ENCODE measurements around the gene MAL. TPM values are rescaled to one million over a fixed set of nuclear protein-coding genes. Genes with fewer than 3 reads are reported as not detected.

The MAL gene
- total and polyA plus RNA-seq, 2 of the 13 experiments (the other 11 are each of a cell fraction or from before 2014, with no cell fraction given) = not detected

GRCh38 chr2:95021023-95021416, 4.5 kb upstream of the MAL start:
- no peak for DNase-seq (ENCODE audit: low spot score)
- Histone ChIP-seq H3K36me3 (replicated peaks in 1 of 2; ENCODE audit: control insufficient read depth in 1 of 2, insufficient read depth in 2 of 2, low read length in 2 of 2) (no peaks in the 10 kb centered on the region), H3K27ac (ENCODE audit: extremely low read length, insufficient read depth, low read length) (no peak overlapping the region), H4K20me1 (ENCODE audit: insufficient read depth, low read length) (no peaks in the 10 kb centered on the region; the same call in 1 of the 2 replicates), H3K4me3 (replicated peaks in 1 of 3; ENCODE audit: insufficient read depth in 1 of 3, low read depth in 2 of 3, low read length in 3 of 3) (no peak overlapping the region), H3K9ac (ENCODE audit: insufficient read depth, low read depth, low read length) (no peak overlapping the region), H2AFZ (ENCODE audit: low read length) (no peak overlapping the region), H3K4me1 (ENCODE audit: insufficient read depth, low read length) (no peaks in the 10 kb centered on the region), H3K27me3 (ENCODE audit: control insufficient read depth in 1 of 2, insufficient read depth in 2 of 2, low read length in 2 of 2) (peaks cover 32 to 88% of the 10 kb centered on the region in 2 experiments; a peak in 4 of 5 replicates), H3K79me2 (ENCODE audit: insufficient read depth, low read length) (no peaks in the 10 kb centered on the region), H3K4me2 (ENCODE audit: low read depth, low read length) (no peak overlapping the region), H3K9me3 (ENCODE audit: low read length) (no peaks in the 10 kb centered on the region)
- FAIRE-seq = no peak
- ChIA-PET CTCF (ENCODE audit: low intra/inter-chr PET ratio, low total read pairs) (interaction anchor here (3.5 kb wide), 1 partner anchor 60 kb away, joined by 36 read pairs; no protein-coding TSS in a partner anchor), POLR2A (no interaction called here)
- intact Hi-C loops (cut with micrococcal nuclease; ENCODE audit: unreplicated experiment) = no loop called here
- ATAC-seq = no peak
- in situ Hi-C loops (cut with HindIII; ENCODE audit: extremely low pct_ligation_motif_present, low pct_unique_long_range_greater_than_20kb) = loop anchor here (10.0 kb wide), 1 partner anchor 54 kb away; no protein-coding TSS in a partner anchor
- TF ChIP-seq ZNF777 (CRISPR knock-in tag; IDR thresholded peaks at IDR 0.05) (no peak), CEBPB (IDR thresholded peaks at IDR 0.05; ENCODE audit: borderline replicate concordance, low read depth, low read length) (no peak), UBTF (CRISPR knock-in tag; IDR thresholded peaks at IDR 0.05) (no peak), NCOR1 (IDR thresholded peaks at IDR 0.05; ENCODE audit: borderline replicate concordance, low read length) (no peak), MLX (CRISPR knock-in tag; IDR thresholded peaks at IDR 0.05) (no peak), TRAFD1 (CRISPR knock-in tag; IDR thresholded peaks at IDR 0.05; ENCODE audit: borderline replicate concordance) (no peak), RBFOX2 (IDR thresholded peaks at IDR 0.05; ENCODE audit: low read depth, low read length) (no peak), ZNF512B (CRISPR knock-in tag; IDR thresholded peaks at IDR 0.05; ENCODE audit: borderline replicate concordance) (no peak), ZFY (CRISPR knock-in tag; IDR thresholded peaks at IDR 0.05) (no peak), KDM2A (CRISPR knock-in tag; IDR thresholded peaks at IDR 0.05; ENCODE audit: borderline replicate concordance, low read depth) (no peak), CBX5 (CRISPR knock-in tag; IDR thresholded peaks at IDR 0.05; ENCODE audit: borderline replicate concordance) (no peak)
- TF ChIP-seq, protein P1, sequence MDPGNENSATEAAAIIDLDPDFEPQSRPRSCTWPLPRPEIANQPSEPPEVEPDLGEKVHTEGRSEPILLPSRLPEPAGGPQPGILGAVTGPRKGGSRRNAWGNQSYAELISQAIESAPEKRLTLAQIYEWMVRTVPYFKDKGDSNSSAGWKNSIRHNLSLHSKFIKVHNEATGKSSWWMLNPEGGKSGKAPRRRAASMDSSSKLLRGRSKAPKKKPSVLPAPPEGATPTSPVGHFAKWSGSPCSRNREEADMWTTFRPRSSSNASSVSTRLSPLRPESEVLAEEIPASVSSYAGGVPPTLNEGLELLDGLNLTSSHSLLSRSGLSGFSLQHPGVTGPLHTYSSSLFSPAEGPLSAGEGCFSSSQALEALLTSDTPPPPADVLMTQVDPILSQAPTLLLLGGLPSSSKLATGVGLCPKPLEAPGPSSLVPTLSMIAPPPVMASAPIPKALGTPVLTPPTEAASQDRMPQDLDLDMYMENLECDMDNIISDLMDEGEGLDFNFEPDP (CRISPR knock-in tag; conservative IDR thresholded peaks at IDR 0.05) = no peak
- BruUV-seq (replicated peaks) = no TSS peak
- WGBS (ENCODE audit: low lambda C conversion rate) = 7% methylated on average over 5 of the region's 5 CpGs

Data from HepG2 (cell line).